HAP-1 (cell line): Measurements from ENCODE around the gene DNAJC7.
"Not testable (repeated sequence)": the region's sequence is repeated elsewhere in the genome, so short reads cannot be mapped to it uniquely, and the experiment has no call there.

ENCODE experiments used
- DNase-seq, 2 experiments: peaks; one replicate each; pipeline ENCODE4 v3.0.0-alpha.2; 2016 to 2020; ENCODE audit warnings: low spot score in 2 of 2
- H3K27me3 ChIP-seq: fragments of 250-450 bp; sonication (Bioruptor Pico); 2 replicates; pipeline ENCODE4 v1.5.1; 2020; ENCODE audit warnings: low read depth, mild to moderate bottlenecking, moderate library complexity
- H3K36me3 ChIP-seq: fragments of 250-450 bp; sonication (Bioruptor Pico); replicated peaks from 2 replicates; pipeline ENCODE4 v1.5.1; 2020; ENCODE audit warnings: mild to moderate bottlenecking
- H3K4me1 ChIP-seq: fragments of 250-450 bp; sonication (Bioruptor Pico); 2 replicates; pipeline ENCODE4 v1.5.1; 2020; ENCODE audit warnings: mild to moderate bottlenecking
- H3K4me3 ChIP-seq: fragments of 250-450 bp; sonication (Bioruptor Pico); 2 replicates; pipeline ENCODE4 v1.5.1; 2020; ENCODE audit warnings: mild to moderate bottlenecking, moderate library complexity
- H3K9me3 ChIP-seq: fragments of 250-450 bp; sonication (Bioruptor Pico); 2 replicates; pipeline ENCODE4 v1.5.1; 2020; ENCODE audit warnings: mild to moderate bottlenecking, moderate library complexity
- in situ Hi-C: fragments of 300-500 bp; cut with MboI; formaldehyde crosslinking; loops from 3 replicates; pipeline ENCODE4 v1.14.3; 2020; ENCODE audit warnings: low sequenced_read_pairs, inconsistent platforms, mixed read lengths

The DNAJC7 gene

DNA sequence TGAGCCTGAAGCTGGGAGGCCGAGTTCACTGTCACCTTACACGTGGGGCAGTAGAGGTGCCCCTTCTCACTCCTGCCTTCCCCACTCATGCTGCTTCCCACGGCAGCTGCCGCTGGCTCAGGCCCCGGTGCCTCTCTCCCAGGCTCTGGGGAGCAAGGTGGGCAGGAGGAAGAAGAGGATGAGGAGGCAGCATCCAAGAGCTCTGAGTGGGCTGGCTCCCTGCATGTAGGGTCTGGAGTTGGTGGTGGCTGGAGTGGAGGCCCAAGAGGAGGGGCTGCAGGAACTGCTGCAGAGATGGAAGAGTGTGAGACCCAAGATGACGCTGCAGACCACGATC lies 11.5 kb upstream of the DNAJC7 start:
- Histone ChIP-seq H3K27me3 (no peaks in the 10 kb centered on the region), H3K4me1 (no peaks in the 10 kb centered on the region), H3K9me3 (no peaks in the 10 kb centered on the region), H3K36me3 (peaks cover 11% of the 10 kb centered on the region), H3K4me3 (no peak overlapping the region)
- in situ Hi-C loops = loop anchor here (5.0 kb wide), 1 partner anchor 84 kb away; the partner anchor contains the start of gene DHX58
- no peak for DNase-seq

DNA sequence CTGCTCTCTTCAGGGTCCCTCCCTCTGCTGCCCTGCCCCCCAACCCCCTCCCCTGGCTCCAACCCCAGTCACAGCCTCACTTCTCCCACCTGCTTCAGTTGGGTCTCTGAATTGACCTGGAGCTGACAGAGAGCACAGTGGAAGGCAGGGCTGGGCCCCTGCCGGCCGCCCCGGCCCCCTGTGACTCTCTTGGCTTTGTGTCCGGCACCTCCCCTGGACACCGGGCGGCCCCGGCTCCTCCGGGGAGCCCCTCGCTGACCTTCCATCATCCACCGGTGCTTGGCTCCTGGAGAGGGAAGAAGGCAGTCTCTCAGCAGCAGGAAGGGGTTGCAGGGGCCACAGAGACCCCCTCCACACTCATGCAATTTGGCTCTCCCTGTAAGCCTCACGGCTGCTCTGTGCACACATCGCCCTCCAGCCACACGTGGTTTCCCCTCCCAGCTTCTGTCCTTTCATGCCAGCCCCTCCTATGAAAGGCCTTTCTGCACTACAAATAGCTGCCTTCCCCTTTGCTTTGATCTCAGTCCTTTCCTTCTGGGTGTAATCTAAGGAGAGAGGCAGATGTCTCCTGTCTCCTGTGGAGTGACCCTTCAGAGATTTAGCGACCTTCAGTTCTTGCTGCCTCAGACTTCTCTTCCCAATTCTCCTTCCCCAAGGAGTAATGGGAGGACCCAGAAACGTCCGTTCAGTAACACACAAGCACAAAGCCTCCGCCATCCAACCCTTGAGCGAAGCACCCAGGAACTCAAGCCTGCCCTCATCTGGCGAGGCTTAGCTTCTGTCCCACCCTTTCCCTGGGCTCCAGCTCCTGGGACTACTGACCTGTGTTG lies 10.9 kb upstream of the DNAJC7 start:
- in situ Hi-C loops = loop anchor here (5.0 kb wide), 1 partner anchor 84 kb away; the partner anchor contains the start of gene DHX58
- no peaks in the 10 kb centered on the region for H3K27me3 ChIP-seq
- DNase-seq = peak in 1 of 2 experiments; percentile 45
- no peaks in the 10 kb centered on the region for H3K9me3 ChIP-seq
- peaks cover 17% of the 10 kb centered on the region for H3K36me3 ChIP-seq
- no peak overlapping the region for H3K4me3 ChIP-seq
- H3K4me1 ChIP-seq = no peaks in the 10 kb centered on the region

DNA sequence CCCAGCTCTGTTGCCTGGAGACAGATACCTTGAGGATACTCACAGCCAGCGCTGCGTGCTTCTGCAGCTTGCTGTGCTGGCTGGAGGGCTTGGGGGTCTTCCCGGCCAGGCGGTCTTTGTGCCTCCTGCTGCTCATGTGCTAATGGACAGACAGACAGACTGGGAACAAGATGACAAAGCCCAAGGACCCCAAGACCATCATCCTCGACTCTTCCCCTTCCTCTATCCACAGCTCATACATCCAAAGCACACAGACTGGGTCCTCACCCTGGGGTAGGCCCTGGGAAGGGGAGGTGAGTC lies 10.3 kb upstream of the DNAJC7 start:
- Histone ChIP-seq H3K4me1 (no peaks in the 10 kb centered on the region), H3K9me3 (no peaks in the 10 kb centered on the region), H3K4me3 (no peak overlapping the region), H3K36me3 (peaks cover 24% of the 10 kb centered on the region), H3K27me3 (no peaks in the 10 kb centered on the region)
- in situ Hi-C loops = loop anchor here (5.0 kb wide), 1 partner anchor 85 kb away; the partner anchor contains the start of gene DHX58
- DNase-seq = no peak

DNA sequence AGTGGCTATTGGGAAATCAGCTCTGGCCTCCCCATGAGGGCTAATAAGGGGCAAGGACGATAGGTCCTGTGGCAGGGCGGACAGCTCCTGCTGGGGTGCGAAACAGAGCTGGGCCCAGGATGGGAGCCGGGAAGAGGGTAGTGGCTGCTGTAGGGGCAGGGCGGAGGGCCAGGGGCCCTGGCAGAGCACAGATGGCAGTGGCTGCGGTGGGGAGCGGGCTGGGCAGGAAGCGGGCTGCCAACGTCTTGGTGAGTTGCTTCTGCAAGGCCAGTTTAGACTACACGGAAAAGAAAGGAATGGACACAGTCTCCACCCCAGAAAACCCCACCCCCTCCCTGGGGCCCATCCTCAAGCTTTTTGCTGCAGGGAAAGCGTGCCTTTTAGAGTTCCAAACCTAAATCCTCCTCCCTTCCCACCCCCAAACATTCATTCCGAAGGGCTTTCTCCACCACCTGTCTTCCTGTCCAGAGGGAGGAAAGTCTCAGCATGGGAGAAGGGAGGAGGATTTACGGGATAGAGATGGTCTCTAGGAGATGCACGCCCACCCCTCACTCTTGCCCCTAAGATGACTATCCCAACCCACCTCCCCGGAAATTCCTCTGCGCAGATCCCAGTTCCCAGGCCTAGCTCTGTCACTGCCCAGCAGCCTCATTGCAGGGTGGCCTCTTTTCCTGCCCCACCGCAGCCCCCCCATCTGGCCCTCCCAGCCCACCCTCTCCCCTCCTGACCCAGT lies 9.8 kb upstream of the DNAJC7 start:
- H3K4me3 ChIP-seq = no peak overlapping the region
- peaks cover 28% of the 10 kb centered on the region for H3K36me3 ChIP-seq
- H3K27me3 ChIP-seq = no peaks in the 10 kb centered on the region
- no peaks in the 10 kb centered on the region for H3K4me1 ChIP-seq
- no peaks in the 10 kb centered on the region for H3K9me3 ChIP-seq
- no peak for DNase-seq
- in situ Hi-C loops = loop anchor here (5.0 kb wide), 1 partner anchor 85 kb away; the partner anchor contains the start of gene DHX58

DNA sequence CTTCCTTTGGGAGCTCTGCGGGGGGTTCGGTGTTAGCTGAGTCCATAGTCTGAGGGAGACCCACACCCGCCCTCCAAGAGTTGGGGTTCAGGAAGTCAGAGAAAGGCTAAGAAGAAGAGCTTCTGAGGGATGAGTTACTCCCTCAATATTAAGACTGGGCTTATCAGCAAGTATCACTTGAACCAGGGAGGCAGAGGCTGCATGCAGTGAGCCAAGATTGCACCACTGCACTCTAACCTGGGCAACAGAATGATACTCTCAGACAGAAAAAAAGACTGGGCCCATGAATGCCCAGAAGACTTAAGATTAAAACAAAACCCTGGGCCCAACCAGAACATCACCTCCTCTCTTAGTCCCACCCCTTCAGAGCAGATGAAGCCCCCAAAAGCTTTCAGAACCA lies 8.7 kb upstream of the DNAJC7 start:
- no peaks in the 10 kb centered on the region for H3K4me1 ChIP-seq
- H3K9me3 ChIP-seq = no peaks in the 10 kb centered on the region
- H3K36me3 ChIP-seq = peaks cover 28% of the 10 kb centered on the region
- H3K27me3 ChIP-seq = no peaks in the 10 kb centered on the region
- H3K4me3 ChIP-seq = no peak overlapping the region
- in situ Hi-C loops = loop anchor here (5.0 kb wide), 1 partner anchor 86 kb away; the partner anchor contains the start of gene DHX58
- no peak for DNase-seq

DNA sequence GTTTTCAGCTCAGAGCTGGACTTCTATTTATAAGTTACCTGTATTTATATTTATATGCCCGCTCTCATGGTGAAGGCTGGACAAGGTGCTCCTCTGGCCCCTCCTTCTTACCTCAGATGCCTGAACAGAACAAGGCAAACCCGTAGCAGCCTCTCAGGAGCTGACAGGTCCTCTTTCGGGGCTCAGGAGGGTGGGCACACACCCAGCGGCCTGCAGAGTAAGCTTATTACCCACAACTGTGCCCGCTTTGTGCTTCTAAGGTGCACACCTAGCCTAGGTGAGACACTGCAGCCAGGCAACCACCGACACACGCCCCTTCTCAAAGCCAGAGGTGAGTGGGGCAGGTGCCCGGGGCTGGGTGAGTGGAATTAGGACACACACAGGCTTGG lies 7.9 kb upstream of the DNAJC7 start:
- no peaks in the 10 kb centered on the region for H3K4me1 ChIP-seq
- DNase-seq = no peak
- peaks cover 28% of the 10 kb centered on the region for H3K36me3 ChIP-seq
- no peak overlapping the region for H3K4me3 ChIP-seq
- no peaks in the 10 kb centered on the region for H3K9me3 ChIP-seq
- no peaks in the 10 kb centered on the region for H3K27me3 ChIP-seq
- in situ Hi-C loops = loop anchor here (5.0 kb wide), 1 partner anchor 87 kb away; the partner anchor contains the start of gene DHX58

DNA sequence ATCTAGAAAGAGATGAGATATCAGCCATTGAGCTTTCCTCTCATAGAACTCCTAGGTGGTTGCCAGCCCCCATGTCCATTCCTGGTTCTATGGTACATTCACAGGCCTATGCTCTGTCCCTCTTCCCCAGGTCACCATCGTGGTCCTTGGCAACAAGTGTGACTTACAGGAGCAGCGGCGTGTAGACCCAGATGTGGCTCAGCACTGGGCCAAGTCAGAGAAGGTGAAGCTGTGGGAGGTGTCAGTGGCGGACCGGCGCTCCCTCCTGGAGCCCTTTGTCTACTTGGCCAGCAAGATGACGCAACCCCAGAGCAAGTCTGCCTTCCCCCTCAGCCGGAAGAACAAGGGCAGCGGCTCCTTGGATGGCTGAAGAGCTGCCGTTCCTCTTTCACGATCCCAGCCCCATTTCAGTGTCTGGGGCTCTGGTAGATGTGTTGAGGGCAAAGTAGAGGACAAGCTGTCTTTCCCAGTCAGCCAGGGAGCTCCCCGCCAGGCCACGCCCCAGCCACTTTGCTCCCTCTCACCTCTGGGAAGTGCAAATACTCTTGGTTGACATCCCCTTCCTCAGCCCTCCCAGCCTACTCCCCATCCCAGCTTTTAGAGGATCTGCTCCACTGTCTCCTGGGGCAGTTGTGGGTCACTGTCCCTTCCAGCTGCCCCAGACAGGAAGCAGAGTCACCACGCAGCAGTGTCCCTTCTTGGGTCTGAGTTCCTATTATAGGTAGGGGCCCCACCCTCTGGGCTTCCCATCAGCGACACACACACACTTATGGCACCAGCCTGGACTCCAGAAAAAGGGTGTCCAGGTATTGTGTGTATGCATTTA lies 6.5 kb upstream of the DNAJC7 start:
- Histone ChIP-seq H3K4me3 (no peak overlapping the region), H3K27me3 (no peaks in the 10 kb centered on the region), H3K36me3 (peaks cover 28% of the 10 kb centered on the region), H3K4me1 (no peaks in the 10 kb centered on the region), H3K9me3 (no peaks in the 10 kb centered on the region)
- DNase-seq = no peak
- in situ Hi-C loops = no loop called here

DNA sequence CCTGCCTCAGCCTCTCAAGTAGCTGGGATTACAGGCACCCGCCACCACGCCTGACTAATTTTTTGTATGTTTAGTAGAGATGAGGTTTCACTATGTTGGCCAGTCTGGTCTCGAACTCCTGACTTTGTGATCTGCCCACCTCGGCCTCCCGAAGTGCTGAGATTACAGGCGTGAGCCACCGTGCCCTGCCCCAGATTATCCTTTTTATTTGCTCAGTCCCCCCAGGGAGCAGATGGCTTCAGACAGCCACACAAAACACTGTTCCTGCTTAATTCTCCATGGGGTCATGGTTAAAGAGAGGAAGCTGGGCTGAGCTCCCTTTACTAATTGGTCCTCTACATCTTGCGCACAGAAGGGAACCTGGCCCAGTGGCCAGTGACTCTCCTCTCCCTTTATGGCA lies 3.6 kb upstream of the DNAJC7 start:
- H3K4me1 ChIP-seq, in situ Hi-C loops, H3K27me3 ChIP-seq, DNase-seq, H3K9me3 ChIP-seq: not testable (repeated sequence)
- H3K4me3 ChIP-seq = peak overlapping the region; percentile 86
- H3K36me3 ChIP-seq = peaks cover 28% of the 10 kb centered on the region

DNA sequence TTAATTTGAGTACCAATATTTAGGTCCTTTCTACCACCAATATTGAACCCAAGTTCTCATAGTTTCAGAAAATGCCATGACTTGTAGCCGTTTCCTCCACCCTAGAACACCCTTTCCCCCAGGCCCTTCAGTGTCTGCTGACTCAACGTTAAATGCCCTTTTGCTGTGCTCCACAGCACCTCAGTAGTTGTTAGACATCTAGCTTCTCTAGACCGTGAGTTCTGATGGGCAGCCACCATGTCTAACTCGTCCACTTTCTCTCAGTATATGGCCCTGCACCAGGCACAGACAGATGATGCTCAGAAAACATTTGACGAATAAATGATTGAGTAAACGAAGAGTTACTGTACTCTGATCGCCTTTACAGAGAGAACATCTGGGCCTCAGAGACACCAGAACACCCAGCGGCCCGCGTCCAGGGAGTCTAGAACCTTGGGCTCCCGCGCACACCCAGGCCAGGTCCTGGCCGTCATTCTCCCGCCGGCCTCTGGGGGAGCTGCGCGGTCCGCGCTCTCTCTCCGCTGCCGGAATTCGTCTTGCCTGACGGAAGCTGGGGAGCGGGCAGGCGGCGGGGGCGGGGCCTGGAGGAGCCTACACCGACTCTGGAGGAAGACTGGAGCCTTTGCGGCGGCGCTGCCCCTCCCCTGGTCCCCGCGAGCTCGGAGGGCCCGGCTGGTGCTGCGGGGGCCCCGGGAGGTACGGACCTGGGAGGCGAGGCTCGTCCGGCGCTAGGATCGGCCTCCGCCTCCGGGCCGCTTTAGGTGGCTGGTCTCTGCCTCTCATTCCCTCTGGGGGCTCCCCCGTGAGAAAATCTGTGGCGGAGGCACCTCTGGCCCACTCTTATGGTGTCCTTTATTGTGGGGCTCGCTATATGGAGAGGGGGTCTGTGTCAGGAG lies 2.5 kb upstream of the DNAJC7 start, which contains the start of gene NKIRAS2:
Gene NKIRAS2 (plus strand): TSS at position 582 of the 896 bp plus-strand sequence. CDS start 1,488 bp downstream, outside the sequence.
- Histone ChIP-seq H3K4me1 (peaks cover 7% of the 10 kb centered on the region), H3K36me3 (peaks cover 25% of the 10 kb centered on the region), H3K9me3 (no peaks in the 10 kb centered on the region), H3K27me3 (no peaks in the 10 kb centered on the region), H3K4me3 (peak within 1 kb of the TSS; percentile 86)
- peak; percentile 87 to 97 for DNase-seq
- in situ Hi-C loops = no loop called here

DNA sequence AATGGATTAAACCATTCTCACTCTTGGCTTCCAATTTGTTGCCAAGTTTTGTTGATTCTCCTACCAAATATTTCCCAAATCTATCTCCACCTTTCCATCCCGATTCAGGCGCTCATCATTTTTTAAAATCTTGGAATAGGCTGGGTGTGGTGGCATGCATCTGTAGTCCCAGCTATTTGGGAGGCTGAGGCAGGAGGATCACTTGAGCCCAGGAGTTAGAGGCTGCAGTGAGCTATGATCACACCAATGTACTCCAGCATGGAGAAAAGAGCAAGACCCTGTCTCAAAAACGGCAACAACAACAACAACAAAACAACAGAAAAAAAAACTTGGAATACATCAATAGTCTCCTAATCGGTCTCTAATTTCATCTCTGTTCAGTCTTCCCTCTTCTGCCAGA lies 1.7 kb upstream of the DNAJC7 start:
- no peak overlapping the region for H3K4me3 ChIP-seq
- H3K9me3 ChIP-seq = no peaks in the 10 kb centered on the region
- peaks cover 7% of the 10 kb centered on the region for H3K4me1 ChIP-seq
- DNase-seq = no peak
- peaks cover 19% of the 10 kb centered on the region for H3K36me3 ChIP-seq
- in situ Hi-C loops = no loop called here
- no peaks in the 10 kb centered on the region for H3K27me3 ChIP-seq

DNA sequence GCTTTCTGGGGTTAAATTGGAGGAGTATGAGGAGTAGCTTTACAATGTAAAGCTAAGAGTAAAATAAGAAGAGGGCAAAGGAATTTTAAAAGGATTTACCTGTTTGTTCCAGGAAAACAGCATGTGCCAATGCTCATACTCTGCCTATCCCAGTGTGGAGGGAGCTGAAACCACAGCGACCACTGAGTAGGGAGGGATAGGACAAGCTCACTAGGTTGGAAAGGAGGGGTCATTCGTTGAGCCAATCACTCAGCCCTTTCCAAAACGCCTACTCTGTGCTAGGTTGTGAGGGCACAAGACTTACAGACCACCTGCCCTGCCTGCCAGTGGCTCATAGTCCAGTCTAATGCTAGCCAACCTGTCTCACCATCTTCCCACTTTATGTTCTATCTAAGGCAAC lies 1.1 kb upstream of the DNAJC7 start:
- H3K4me3 ChIP-seq = peak overlapping the region; percentile 91
- H3K27me3 ChIP-seq = no peaks in the 10 kb centered on the region
- in situ Hi-C loops = no loop called here
- peaks cover 13% of the 10 kb centered on the region for H3K36me3 ChIP-seq
- H3K4me1 ChIP-seq = peaks cover 11% of the 10 kb centered on the region
- no peaks in the 10 kb centered on the region for H3K9me3 ChIP-seq
- DNase-seq = no peak

DNA sequence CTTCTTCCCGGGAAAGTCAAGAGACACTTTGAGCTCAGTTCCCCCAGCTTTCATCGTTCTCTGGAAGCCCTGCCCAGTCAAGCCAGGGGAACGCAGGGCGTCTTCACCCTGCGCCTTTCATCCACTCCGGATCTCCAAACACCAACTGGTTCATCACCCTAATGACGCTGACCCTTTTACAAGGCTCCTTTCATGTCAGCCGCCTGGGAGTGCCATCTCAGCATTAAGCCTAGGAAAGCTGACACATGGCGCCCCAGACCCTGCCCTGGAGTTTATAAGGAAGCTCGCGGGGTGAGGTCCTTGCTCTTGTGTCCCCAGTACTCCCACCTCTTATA lies 594 bp upstream of the DNAJC7 start:
- peaks cover 16% of the 10 kb centered on the region for H3K4me1 ChIP-seq

DNA sequence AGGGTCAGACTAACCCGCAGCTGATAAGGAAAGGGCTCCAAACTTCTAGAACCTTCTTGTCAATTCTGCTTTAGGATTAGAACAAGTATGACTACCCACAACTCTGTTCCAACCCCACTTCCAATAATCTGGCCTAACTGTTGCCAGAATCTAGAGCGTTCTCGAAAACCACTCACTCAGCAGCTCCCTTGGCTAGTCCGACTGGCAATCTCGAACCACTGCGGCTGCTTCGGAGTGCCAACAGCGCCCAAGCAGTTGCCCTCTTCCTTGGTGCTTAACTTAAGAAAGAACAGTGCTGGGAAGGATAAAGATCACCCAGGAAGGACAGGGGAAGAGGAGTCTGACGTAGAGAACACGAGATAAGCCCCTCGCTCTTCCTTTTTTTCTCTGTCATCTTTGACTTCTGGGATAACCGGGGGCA lies 818 bp downstream of the DNAJC7 start:
- DNase-seq = no peak
- Histone ChIP-seq H3K27me3 (no peaks in the 10 kb centered on the region), H3K9me3 (no peaks in the 10 kb centered on the region), H3K4me1 (peaks cover 30% of the 10 kb centered on the region), H3K36me3 (peaks cover 7% of the 10 kb centered on the region), H3K4me3 (peak overlapping the region; percentile 91)
- in situ Hi-C loops = no loop called here

More for the DNA sequence above, 594 bp upstream of the DNAJC7 start:
- no peaks in the 10 kb centered on the region for H3K9me3 ChIP-seq
- peaks cover 8% of the 10 kb centered on the region for H3K36me3 ChIP-seq
- peak overlapping the region; percentile 91 for H3K4me3 ChIP-seq
- in situ Hi-C loops = no loop called here
- no peaks in the 10 kb centered on the region for H3K27me3 ChIP-seq
- no peak for DNase-seq
